Tongue (tissue), 2 donors: ENCODE data around the gene GCN1. TPM values are rescaled to one million over a fixed set of nuclear protein-coding genes. Genes with fewer than 3 reads are reported as not detected.
A peak's percentile ranks its signal among the peaks of the same experiment; 100 is the strongest.
"Not testable (repeated sequence)": the region's sequence is repeated elsewhere in the genome, so short reads cannot be mapped to it uniquely, and the experiment has no call there.

Experiments
- DNase-seq: peaks from one replicate; pipeline ENCODE4 v3.0.0-alpha.2; 2015
- total RNA-seq: library from RNA; depleted of rRNA; stranded (reverse); fragments of >200 nt; gene quantifications from one replicate; pipeline ENCODE4 v1.2.3, GENCODE V29; 2014

GCN1 gene, protein sequence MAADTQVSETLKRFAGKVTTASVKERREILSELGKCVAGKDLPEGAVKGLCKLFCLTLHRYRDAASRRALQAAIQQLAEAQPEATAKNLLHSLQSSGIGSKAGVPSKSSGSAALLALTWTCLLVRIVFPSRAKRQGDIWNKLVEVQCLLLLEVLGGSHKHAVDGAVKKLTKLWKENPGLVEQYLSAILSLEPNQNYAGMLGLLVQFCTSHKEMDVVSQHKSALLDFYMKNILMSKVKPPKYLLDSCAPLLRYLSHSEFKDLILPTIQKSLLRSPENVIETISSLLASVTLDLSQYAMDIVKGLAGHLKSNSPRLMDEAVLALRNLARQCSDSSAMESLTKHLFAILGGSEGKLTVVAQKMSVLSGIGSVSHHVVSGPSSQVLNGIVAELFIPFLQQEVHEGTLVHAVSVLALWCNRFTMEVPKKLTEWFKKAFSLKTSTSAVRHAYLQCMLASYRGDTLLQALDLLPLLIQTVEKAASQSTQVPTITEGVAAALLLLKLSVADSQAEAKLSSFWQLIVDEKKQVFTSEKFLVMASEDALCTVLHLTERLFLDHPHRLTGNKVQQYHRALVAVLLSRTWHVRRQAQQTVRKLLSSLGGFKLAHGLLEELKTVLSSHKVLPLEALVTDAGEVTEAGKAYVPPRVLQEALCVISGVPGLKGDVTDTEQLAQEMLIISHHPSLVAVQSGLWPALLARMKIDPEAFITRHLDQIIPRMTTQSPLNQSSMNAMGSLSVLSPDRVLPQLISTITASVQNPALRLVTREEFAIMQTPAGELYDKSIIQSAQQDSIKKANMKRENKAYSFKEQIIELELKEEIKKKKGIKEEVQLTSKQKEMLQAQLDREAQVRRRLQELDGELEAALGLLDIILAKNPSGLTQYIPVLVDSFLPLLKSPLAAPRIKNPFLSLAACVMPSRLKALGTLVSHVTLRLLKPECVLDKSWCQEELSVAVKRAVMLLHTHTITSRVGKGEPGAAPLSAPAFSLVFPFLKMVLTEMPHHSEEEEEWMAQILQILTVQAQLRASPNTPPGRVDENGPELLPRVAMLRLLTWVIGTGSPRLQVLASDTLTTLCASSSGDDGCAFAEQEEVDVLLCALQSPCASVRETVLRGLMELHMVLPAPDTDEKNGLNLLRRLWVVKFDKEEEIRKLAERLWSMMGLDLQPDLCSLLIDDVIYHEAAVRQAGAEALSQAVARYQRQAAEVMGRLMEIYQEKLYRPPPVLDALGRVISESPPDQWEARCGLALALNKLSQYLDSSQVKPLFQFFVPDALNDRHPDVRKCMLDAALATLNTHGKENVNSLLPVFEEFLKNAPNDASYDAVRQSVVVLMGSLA (N-terminal part only)
- 68.3 TPM for total RNA-seq

DNA sequence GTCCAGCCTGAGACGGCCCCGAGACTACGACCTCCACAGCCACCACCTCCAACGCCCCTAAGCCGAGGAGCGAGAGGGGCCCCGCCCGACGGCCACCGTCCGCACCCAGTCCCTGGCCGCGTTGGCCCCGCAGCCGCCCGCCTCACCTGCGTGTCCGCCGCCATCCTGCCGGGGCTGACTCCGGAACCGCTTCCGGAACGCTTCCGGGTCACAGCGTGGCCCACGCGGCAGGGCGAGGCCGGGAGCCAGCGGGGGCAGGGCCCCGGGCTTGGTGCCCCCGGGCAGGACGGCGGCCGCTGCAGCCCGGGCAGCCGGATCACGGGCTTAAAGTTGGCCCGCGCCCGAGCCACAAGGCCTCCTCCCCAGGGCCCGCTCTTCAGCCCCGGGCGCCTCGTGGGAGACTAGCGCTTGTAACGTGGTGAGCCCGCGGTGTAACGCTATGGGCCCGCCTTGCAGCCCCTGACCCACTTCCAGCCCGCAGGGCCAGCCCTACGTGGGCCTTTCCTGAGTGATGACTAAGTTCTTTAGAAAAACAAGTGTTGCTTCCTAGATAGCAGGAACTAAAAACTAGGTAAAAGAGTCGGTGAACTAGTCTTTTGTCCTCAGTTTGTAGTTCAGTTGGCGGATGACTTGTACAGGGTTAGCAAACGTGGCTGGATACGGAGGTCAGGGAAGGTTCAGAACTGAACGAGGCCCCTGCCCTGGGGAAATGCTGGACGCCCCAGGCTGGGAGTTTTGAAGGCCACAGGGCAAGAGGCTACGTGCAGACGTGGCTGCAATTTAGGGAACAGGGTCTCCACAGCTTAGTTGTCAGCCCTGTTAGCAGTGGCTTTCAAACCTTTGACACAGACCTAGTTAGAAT lies at the start of gene GCN1:
GCN1 (minus strand) TSS at position 182 of the 862 bp plus-strand sequence; CDS start at position 164, 18 bp downstream.
- DNase-seq, result peak; percentile 89

GRCh38 chr12:120242971-120243699 lies 48.6 kb upstream of the GCN1 start:
- DNase-seq, result no peak

DNA sequence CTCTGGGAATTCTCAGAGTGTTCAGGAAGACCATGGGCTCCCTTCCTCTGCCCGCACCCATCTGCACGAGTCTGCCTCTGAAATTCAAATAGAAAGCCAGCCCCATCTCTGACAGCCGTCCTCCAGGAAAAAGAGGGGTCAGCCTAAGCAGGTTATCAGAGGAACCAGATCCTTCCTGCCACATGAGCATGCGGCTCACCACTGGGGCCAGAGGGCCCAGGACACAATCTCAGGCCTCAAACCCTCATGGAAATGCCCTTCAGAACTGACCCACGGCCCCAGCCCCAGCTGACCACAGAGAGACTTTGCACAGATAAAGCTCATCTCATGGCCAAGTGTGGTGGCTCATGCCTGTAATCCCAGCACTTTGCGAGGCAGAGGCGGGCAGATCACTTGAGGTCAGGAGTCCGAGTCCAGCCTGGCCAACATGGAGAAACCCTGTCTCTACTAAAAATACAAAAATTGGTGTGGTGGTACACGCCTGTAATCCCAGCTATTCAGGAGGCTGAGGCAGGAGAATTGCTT lies 47.8 kb upstream of the GCN1 start:
- no peak for DNase-seq

DNA sequence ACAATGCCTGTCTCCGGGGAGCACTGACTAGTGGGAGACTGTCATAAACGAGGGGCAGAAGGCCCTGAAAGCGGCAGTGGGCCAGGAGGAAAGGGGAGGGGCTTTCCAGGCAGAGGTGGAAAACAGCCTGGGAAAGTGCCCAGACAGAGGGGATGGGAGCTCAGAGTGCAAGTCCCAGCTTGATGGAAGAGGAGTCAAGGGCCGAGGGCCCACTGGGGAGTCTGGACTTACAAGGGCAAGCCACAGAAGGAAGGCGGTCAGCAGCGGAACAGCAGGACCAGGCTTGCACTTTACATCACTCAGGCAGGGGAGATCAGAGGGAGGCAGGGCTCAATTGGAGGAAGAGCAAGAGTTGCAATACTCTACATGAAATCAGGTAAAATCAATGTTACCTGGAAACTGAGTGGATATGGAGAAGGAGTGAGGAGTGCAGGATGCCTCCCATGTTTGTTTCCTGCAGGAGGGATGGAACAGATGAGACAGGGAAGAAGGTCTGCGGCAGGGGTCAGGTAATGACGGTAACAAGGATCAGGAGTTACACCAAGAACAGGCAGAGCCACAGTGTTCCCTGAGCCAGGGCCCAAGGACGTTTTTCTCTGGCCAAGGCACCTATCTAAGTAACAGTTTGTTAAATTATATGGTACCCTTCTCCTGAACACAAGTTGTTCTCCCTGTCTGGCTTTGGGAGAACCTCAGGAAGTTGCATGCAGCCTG lies 47.2 kb upstream of the GCN1 start:
- DNase-seq, result no peak

DNA sequence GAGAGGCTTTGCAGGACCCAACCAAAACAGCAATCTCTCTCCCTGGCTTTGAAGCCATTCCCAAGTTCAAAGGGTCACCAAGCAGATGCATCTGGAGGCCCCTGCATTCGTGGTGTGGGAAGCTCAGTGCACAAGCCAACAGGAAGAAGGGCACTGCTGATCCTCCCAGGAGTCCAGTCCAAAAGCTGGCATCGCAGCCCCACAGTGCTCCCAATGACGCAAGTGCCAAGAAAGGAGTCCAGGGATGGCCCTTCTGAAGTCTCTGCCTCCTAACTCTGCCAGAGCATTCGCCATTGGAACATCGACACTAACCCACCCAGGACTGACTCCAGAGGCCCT lies 45.9 kb upstream of the GCN1 start:
- DNase-seq, result no peak

- DNase-seq, result no peak
These were observed 45.4 kb upstream of the GCN1 start for GRCh38 chr12:120239776-120240494.

- no peak for DNase-seq
These were observed 44.4 kb upstream of the GCN1 start for GRCh38 chr12:120238839-120239445.

GRCh38 chr12:120238217-120238616 lies 43.7 kb upstream of the GCN1 start:
- no peak for DNase-seq

GRCh38 chr12:120237360-120238171 lies 43.1 kb upstream of the GCN1 start:
- peak; percentile 71 for DNase-seq

DNA sequence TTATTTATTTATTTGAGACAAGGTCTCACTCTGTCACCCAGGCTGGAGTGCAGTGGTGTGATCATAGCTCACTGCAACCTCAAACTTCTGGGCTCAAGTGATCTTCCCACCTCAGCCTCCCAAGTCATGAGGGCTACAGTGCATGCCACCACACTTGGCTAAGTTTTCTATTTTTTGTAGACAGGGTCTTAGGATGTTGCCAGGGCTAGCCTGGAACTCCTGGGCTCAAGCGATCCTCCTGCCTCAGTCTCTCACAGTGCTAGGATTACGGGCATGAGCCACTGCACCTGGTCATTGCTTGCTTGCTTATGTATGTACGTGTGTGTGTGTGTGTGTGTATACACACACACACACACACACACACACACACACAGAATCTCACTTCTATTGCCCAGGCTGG lies 42.3 kb upstream of the GCN1 start:
- DNase-seq, result not testable (repeated sequence)

DNA sequence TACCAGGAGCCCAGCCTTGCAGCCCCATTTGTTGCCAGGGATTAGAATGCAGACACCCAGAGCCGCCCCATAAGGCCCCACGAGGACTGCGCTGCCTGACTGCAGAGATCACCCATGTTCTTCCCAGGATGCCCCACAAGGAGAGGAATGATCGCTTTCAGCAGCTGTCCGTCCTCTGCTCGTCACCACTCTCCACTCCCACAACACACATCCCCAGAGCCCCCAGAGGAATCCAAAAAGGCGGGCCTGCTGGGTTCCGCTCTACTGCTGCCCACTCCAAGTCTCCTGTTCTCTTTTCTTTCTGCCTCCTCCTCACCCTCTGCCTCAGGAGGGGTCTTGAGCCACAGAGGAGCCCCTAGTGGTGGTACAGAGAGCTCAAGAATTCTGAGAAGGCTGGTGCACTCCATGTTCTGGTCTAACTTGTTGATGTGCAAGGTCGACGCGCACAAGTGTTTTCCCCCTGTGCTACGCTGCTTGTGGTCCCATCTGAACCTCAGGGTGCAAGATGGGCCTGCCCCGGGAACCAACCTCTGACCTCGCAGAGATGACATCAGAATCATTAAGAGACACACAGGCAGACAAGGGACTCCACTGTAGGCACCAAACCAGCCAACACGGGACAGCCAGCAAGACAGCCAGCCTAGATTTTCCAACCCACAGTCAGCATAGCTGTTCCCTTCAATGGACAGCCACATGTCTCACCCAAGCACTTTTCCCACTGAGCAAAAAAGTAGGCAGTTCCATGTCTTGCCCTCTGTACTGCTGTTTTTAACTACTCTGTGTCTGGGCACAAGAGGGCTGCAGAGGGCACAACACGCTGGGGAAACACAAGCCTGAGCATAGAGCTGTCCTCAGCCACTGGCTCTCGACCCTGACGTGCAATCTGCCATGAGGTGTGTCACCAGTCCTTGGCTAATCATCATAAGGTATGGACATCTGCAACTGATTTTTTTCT lies 41.1 kb upstream of the GCN1 start:
- DNase-seq, result peak; percentile 82

DNA sequence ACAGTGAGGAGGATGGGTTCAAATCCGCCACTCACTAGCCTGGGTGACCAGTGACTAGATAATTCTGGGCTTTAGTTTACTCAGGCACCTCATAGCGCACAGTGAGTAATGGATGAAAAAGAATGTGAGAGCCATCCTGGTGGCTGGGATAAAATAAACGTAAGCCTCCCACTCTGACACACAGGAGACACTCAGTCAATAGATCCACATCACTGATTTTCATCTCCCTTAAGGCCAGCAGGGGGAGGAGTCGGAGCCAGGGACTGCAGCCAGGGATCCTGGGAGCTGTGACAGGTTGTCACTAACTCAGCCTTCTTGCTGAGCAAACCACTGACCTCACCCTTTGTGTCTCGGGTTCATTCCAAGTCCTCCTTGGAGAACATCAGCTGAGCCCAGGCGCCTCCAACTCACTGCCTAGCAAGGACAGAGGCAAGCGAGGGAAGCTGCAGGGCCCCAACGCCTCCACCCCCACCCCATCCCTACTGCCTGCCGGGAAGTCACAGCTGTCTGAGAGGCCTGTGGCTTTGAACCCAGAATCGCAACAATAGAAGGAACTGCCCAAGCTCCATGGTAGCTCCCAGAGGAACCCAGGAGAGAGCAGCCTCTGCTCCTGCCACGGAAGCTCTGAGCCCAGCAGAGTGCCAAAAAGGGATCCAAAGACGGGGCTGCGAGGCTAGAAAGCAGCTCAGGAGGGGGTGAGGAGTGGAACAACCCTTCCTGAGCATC lies 40.3 kb upstream of the GCN1 start:
- DNase-seq, result peak; percentile 93

- no peak for DNase-seq
These were observed 36.9 kb upstream of the GCN1 start for GRCh38 chr12:120231316-120232011.

- no peak for DNase-seq
These were observed 36.4 kb upstream of the GCN1 start for GRCh38 chr12:120230974-120231315.

DNA sequence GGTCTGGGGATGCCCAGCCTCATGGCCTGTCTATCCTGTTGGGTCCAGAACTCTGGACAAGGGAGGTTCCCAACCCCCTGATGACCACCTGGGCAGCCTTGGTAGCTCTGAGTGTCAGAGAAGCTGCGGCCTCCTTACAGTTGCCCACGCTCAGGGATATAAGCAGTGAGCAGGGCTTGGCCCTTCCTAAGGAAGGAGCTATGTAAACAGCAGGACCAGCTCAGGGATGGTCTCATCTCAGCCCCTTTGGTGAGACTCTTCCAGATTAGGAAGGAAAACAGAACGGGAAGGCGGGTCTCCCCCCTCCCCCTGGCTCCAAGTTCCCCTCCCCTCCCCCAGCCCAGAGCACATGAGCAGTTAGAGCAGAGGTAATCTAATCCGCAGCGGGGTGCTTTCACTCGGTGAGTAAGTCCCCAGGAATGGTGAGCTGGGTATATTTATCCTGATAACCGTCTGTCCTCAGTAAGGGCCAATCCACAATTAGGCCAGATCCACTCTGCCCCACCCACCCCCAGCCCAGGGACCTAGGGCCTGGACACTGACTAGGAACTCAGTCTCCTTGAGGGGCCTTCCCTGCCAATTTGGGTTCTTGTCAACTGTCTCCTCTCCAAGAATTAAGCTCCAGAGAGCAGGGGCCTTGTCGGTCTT lies 35.9 kb upstream of the GCN1 start:
- DNase-seq, result peak; percentile 92
